GM12875 (cell line): ENCODE measurements around the gene KCNK2.

ENCODE experiments used
- H3K4me3 ChIP-seq: one replicate; pipeline ENCODE4 v1.5.1; 2011; ENCODE audit warnings: low read depth, low read length, control low read depth
- CTCF ChIP-seq: IDR thresholded peaks from 2 replicates; pipeline ENCODE4 v1.5.1; 2011; ENCODE audit warnings: low read depth, mild to moderate bottlenecking, control low read depth, inconsistent platforms, low read length, moderate library complexity, borderline replicate concordance; ENCODE audit not compliant: insufficient read depth

KCNK2 gene

GRCh38 chr1:215095524-215095923 is 13.0 kb downstream of the KCNK2 start:
- H3K4me3 ChIP-seq, result no peak overlapping the region
- TF ChIP-seq CTCF, result no peak

- no peak overlapping the region for H3K4me3 ChIP-seq
- TF ChIP-seq CTCF, result no peak
Observed at GRCh38 chr1:215101511-215101910, 19.0 kb downstream of the KCNK2 start.

DNA sequence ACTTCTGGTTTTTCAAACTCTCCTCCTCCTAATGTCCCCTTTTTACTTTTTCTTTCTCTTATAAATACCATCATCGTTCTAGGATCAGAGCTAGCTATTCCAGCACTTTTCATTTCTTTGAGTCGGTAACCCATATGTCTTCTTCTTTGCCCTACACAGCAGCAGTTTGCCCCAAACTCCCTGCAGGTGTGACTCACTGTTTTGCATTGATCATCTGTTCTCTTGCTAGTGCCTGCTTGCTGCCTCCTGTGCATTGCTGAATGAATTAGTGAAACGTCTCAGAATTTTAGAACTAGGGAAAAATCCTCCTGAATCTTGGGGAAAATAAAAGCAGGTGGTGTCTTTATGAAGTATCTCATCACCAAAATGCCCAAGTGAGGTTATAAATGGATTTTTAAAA is 21.7 kb downstream of the KCNK2 start:
- no peak for TF ChIP-seq CTCF

DNA sequence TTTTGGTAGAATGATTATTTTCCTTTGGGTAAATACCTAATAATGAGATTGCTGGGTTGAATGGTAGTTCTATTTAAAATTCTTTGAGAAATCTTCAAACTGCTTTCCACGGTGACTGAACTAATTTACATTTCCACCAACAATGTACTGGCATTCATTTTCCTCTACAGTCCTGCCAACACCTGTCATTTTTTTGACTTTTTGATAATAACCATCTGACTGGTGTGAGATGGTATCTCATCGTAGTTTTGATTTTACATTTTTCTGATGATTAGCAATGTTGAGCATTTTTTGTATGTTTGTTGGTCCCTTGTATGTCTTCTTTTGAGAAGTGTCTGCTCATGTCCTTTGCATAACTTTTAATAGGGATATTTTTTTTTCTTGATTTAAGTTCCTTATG is 23.5 kb downstream of the KCNK2 start:
- no peak for TF ChIP-seq CTCF
- no peak overlapping the region for H3K4me3 ChIP-seq

More for the DNA sequence above, 21.7 kb downstream of the KCNK2 start:
- no peak overlapping the region for H3K4me3 ChIP-seq

DNA sequence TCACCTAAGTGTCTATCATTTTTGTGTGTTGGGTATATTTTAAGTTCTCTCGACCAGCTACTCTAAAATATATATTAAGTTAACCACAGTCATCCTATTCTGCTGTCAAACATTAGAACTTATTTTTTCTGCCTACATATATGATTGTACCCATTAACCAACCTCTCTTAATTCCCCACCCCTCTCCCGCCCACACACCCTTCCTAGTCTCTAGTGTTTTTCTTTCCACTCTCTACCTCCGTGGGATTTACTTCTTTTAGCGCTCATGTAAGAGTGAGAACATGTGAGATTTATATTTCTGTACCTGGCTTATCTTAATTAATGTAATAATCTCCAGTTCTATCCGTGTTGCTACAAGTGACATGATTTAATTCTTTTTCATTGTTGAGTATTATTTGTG is 26.6 kb downstream of the KCNK2 start:
- no peak overlapping the region for H3K4me3 ChIP-seq

GRCh38 chr1:215111916-215112315 is 29.4 kb downstream of the KCNK2 start:
- no peak for TF ChIP-seq CTCF
- H3K4me3 ChIP-seq, result no peak overlapping the region

More for the DNA sequence above, 26.6 kb downstream of the KCNK2 start:
- TF ChIP-seq CTCF, result no peak

GRCh38 chr1:215113776-215114153 is 31.2 kb downstream of the KCNK2 start:
- TF ChIP-seq CTCF, result no peak
- no peak overlapping the region for H3K4me3 ChIP-seq
